GM18868 (cell line): ENCODE results near the gene SRM.
"Not testable (repeated sequence)": the region's sequence is repeated elsewhere in the genome, so short reads cannot be mapped to it uniquely, and the experiment has no call there.

Source experiments
- ATAC-seq: cut with Tn5 transposase; IDR thresholded peaks from one replicate; pipeline ENCODE4 v1.9.1; 2021; ENCODE audit warnings: mild to moderate bottlenecking, moderate library complexity; ENCODE audit not compliant: unreplicated experiment

Gene SRM

GRCh38 chr1:11065796-11066195 lies 6.0 kb upstream of the SRM start:
- ATAC-seq: no peak

GRCh38 chr1:11064942-11065341 lies 5.1 kb upstream of the SRM start:
- no peak for ATAC-seq

GRCh38 chr1:11063937-11064537 lies 4.2 kb upstream of the SRM start:
- ATAC-seq: not testable (repeated sequence)

GRCh38 chr1:11062965-11063401 lies 3.2 kb upstream of the SRM start:
- ATAC-seq: peak; percentile 35

- no peak for ATAC-seq
Observed at GRCh38 chr1:11061652-11062365, 2.0 kb upstream of the SRM start.

GRCh38 chr1:11059155-11059967 lies 457 bp downstream of the SRM start:
- peak; percentile 15 for ATAC-seq

GRCh38 chr1:11058595-11059154 lies 1.1 kb downstream of the SRM start:
- ATAC-seq: no peak

- no peak for ATAC-seq
Observed at GRCh38 chr1:11058026-11058425, 1.8 kb downstream of the SRM start.

- no peak for ATAC-seq
Observed at GRCh38 chr1:11057477-11057876, 2.3 kb downstream of the SRM start.

- no peak for ATAC-seq
Observed at GRCh38 chr1:11056504-11056903, 3.3 kb downstream of the SRM start.

GRCh38 chr1:11055676-11056075 lies 4.1 kb downstream of the SRM start:
- ATAC-seq: no peak

GRCh38 chr1:11054666-11055065 lies 5.2 kb downstream of the SRM start:
- ATAC-seq: no peak

GRCh38 chr1:11054181-11054580 lies 5.6 kb downstream of the SRM start:
- no peak for ATAC-seq

- no peak for ATAC-seq
Observed at GRCh38 chr1:11053758-11054137, 6.1 kb downstream of the SRM start.

- ATAC-seq: no peak
Observed at GRCh38 chr1:11052839-11053757, 6.7 kb downstream of the SRM start.

- ATAC-seq: no peak
Observed at GRCh38 chr1:11051781-11052511, 7.9 kb downstream of the SRM start.

- not testable (repeated sequence) for ATAC-seq
Observed at GRCh38 chr1:11051121-11051520, 8.7 kb downstream of the SRM start.

- no peak for ATAC-seq
Observed at GRCh38 chr1:11046625-11047365, 13.0 kb downstream of the SRM start, which contains the start of gene MASP2. Gene MASP2, minus strand, starts transcription at chr1:11047239. Its CDS starts 32 bp downstream, at chr1:11047207.

GRCh38 chr1:11046270-11046566 lies 13.6 kb downstream of the SRM start:
- no peak for ATAC-seq
